Effector memory CD8-positive, alpha-beta T cell (primary cell): ENCODE data around the gene IRF2BP1.

ENCODE experiments used
- ATAC-seq: fragments of 150-1000 bp; cut with Tn5 transposase; replicated peaks from 2 replicates; pipeline ENCODE4 v1.10.0; 2021; ENCODE audit warnings: mild to moderate bottlenecking, moderate library complexity
- DNase-seq, 3 experiments: peaks; one replicate each; pipeline ENCODE4 v3.0.0; 2021
- H3K27ac Mint-ChIP-seq, 2 donors: one replicate each; pipeline ENCODE4 v1.8.0; 2022; ENCODE audit warnings: mild to moderate bottlenecking in 2 of 2, mixed read lengths in 2 of 2, moderate library complexity in 2 of 2
- H3K27me3 Mint-ChIP-seq, 2 donors: one replicate each; pipeline ENCODE4 v1.8.0; 2022; ENCODE audit warnings: mixed read lengths in 2 of 2
- H3K36me3 Mint-ChIP-seq: one replicate; pipeline ENCODE4 v1.8.0; 2022; ENCODE audit warnings: mild to moderate bottlenecking, moderate library complexity, mixed read lengths; ENCODE audit not compliant: insufficient read depth
- H3K4me1 Mint-ChIP-seq, 2 donors: one replicate each; pipeline ENCODE4 v1.8.0; 2022; ENCODE audit warnings: low read depth in 2 of 2, mixed read lengths in 2 of 2
- H3K4me3 Mint-ChIP-seq, 2 donors: one replicate each; pipeline ENCODE4 v1.8.0; 2022; ENCODE audit warnings: mild to moderate bottlenecking in 2 of 2, mixed read lengths in 2 of 2, moderate library complexity in 2 of 2
- H3K9me3 Mint-ChIP-seq, 2 donors: one replicate each; pipeline ENCODE4 v1.8.0; 2022; ENCODE audit warnings: mixed read lengths in 2 of 2

IRF2BP1 gene

DNA sequence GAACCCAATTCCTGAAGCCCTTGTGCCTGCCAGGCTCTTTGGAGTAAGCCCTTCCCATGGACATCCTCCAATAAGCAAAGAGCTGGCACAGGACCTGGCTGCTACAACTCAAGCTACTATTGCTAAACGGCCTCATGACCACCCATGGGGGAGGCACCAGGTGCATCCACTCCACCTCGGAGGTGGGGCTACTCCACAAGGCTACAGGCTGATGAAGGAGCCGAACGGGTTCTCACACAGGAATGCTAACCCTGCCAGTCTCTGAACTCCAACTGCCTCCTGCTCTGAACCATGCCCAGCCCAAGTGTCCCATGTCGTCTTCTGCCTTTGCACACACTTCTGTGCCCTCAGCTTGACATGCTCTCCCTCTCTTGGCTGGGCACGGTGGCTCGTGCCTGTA lies 33.0 kb downstream of the IRF2BP1 start:
- no peak for ATAC-seq
- Mint-ChIP-seq H3K4me3 (no peak overlapping the region), H3K36me3 (peaks cover 53% of the 10 kb centered on the region), H3K27ac (no peak overlapping the region), H3K4me1 (peaks cover 0 to 8% of the 10 kb centered on the region in 2 donors), H3K9me3 (no peaks in the 10 kb centered on the region), H3K27me3 (no peaks in the 10 kb centered on the region)
- DNase-seq, result no peak

DNA sequence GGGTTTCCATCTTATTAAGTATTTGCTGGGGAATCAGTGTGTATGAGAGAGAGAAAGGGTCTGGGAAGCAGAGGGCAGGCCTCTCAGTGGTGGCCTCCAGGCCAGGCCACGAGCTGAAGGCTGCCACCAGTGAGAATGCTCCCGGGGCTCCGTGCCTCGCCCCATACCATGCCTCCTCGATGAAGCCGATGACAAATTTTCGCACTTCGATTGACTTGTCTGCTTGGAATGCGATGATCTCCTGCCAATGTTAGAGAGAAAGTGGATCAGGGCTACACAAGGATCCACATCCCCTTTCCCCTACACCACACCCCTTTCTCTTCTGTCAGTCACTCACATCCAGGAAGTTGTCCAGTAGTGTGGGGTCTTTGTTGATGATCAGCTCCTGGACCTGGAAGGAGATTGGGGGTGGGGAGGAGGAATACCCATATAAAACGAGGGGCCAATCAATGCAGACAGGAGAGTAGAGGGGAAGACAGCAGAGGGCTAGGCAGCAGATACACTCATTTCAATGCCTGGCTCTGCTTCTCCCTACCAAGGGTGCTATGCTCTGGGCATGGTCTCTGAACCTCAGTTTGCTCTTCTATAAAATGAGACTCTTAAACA lies 33.7 kb downstream of the IRF2BP1 start:
- H3K36me3 Mint-ChIP-seq, result peaks cover 58% of the 10 kb centered on the region
- no peaks in the 10 kb centered on the region for H3K27me3 Mint-ChIP-seq
- peaks cover 0 to 8% of the 10 kb centered on the region in 2 donors for H3K4me1 Mint-ChIP-seq
- ATAC-seq (no peak), DNase-seq (no peak)
- H3K9me3 Mint-ChIP-seq, result no peaks in the 10 kb centered on the region
- no peak overlapping the region for H3K4me3 Mint-ChIP-seq
- no peak overlapping the region for H3K27ac Mint-ChIP-seq

DNA sequence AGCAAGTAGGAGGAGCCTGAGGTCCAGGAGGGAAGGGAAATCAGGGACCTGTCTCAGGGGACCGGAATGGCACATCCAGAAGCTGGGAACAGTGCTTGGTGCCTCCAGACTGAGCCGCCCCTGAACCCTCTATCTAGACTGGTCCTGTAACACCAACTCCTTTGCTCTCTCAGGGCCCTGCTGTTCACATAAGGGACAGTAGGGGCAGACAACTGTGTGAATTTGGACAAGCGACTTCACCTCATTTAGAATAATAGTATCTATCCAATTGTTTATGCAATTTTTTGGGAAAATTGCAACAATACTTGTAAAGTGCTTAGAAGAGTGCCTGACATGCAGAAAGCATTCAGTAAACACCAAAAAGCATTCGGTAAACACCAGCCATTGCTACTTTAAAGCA lies 37.0 kb downstream of the IRF2BP1 start:
- H3K4me1 Mint-ChIP-seq, result peaks cover 0 to 17% of the 10 kb centered on the region in 2 donors
- ATAC-seq, result no peak
- no peak for DNase-seq

DNA sequence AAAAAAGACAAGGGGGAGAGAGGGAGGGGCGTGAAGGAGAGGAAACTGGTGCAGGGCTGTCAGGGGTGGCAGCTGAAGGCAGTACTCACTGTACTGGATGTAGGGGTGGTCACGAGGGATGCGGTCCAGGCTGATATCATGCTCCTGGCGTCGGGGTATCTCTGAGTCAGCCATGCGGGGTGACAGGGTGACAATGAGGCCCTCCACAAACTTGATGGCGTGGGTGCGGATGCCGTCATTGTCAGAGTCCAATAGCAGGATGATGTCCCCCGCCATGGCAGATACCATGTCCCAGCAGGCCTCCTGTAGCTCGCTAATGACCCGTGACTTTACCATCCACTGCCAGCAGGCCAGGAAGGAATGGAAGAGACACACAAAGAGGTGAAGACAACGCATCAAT lies 38.3 kb downstream of the IRF2BP1 start:
- H3K27ac Mint-ChIP-seq, result peak overlapping the region in 1 of 2 donors; percentile 31
- peaks cover 75% of the 10 kb centered on the region for H3K36me3 Mint-ChIP-seq
- peaks cover 0 to 14% of the 10 kb centered on the region in 2 donors for H3K4me1 Mint-ChIP-seq
- DNase-seq (no peak), ATAC-seq (no peak)
- H3K4me3 Mint-ChIP-seq, result no peak overlapping the region
- H3K9me3 Mint-ChIP-seq, result no peaks in the 10 kb centered on the region
- no peaks in the 10 kb centered on the region for H3K27me3 Mint-ChIP-seq

More for the DNA sequence above, 37.0 kb downstream of the IRF2BP1 start:
- Mint-ChIP-seq H3K9me3 (no peaks in the 10 kb centered on the region), H3K27me3 (no peaks in the 10 kb centered on the region), H3K36me3 (peaks cover 70% of the 10 kb centered on the region), H3K4me3 (no peak overlapping the region), H3K27ac (no peak overlapping the region)

DNA sequence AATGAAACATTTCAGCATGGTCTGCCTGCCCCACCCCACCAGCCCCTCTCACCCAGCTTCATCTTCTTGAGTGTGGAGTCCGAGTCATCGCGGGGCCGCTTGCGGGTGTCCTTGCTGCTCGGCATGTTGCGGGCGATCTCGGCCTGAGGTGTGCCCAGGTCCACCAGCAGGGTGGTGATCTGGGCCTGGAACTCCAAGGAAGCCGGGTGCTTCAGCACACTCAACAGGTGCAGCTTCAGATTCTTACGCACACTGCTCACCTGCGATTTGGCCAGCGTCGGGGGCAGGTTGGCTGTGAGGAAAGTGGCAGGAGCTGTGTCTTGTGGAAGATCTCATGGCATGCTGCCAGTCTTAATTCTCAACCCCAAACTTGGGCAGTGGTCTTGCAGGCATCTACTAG lies 43.7 kb downstream of the IRF2BP1 start:
- H3K9me3 Mint-ChIP-seq, result no peaks in the 10 kb centered on the region
- peaks cover 95% of the 10 kb centered on the region for H3K36me3 Mint-ChIP-seq

DNA sequence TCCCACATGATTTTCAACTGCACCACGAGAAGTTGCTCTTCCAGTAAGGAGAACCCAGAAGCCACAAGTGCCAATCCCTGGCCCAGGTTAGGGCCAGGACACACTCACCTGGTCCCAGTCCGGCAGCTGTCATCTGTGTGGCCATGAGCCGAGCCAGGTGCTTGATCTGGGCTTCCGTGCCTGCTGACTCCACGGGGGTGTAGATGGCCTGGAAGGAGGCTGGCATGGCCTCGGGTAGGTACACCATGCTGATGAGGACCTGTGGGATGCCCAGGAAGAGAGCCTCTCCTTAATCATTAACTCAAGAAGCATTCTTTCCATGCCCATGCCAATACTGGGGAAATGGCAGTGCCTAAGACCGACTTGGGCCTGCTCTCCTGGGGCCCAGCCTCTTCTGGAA lies 51.0 kb downstream of the IRF2BP1 start:
- peak overlapping the region in 1 of 2 donors; percentile 74 for H3K27ac Mint-ChIP-seq
- DNase-seq (no peak), ATAC-seq (no peak)
- no peaks in the 10 kb centered on the region for H3K9me3 Mint-ChIP-seq
- H3K4me3 Mint-ChIP-seq, result no peak overlapping the region
- peaks cover 98% of the 10 kb centered on the region for H3K36me3 Mint-ChIP-seq
- H3K27me3 Mint-ChIP-seq, result no peaks in the 10 kb centered on the region
- peaks cover 0 to 3% of the 10 kb centered on the region in 2 donors for H3K4me1 Mint-ChIP-seq

More for the DNA sequence above, 43.7 kb downstream of the IRF2BP1 start:
- Mint-ChIP-seq H3K4me3 (no peak overlapping the region), H3K4me1 (peaks cover 0 to 17% of the 10 kb centered on the region in 2 donors), H3K27me3 (no peaks in the 10 kb centered on the region), H3K27ac (no peak overlapping the region)
- DNase-seq, result no peak
- no peak for ATAC-seq
